Colonic mucosa (tissue), 4 donors: Measurements from ENCODE around the gene MRTFA. TPM values are rescaled to one million over a fixed set of nuclear protein-coding genes. Genes with fewer than 3 reads are reported as not detected.

Experiments used
- DNase-seq: peaks from one replicate; pipeline ENCODE4 v3.0.0-alpha.2; 2020
- H3K27ac ChIP-seq: fragments of 200-600 bp; one replicate; pipeline ENCODE4 v1.8.0; 2021
- H3K27me3 ChIP-seq: fragments of 200-600 bp; one replicate; pipeline ENCODE4 v1.8.0; 2021
- H3K36me3 ChIP-seq: fragments of 200-600 bp; one replicate; pipeline ENCODE4 v1.8.0; 2021
- H3K4me1 ChIP-seq: fragments of 200-600 bp; one replicate; pipeline ENCODE4 v1.8.0; 2021; ENCODE audit warnings: mild to moderate bottlenecking
- H3K4me3 ChIP-seq: fragments of 200-600 bp; one replicate; pipeline ENCODE4 v1.8.0; 2021
- H3K9ac ChIP-seq, 2 donors: one replicate each; pipeline ENCODE4 v1.7.0; 2013; ENCODE audit warnings: control low read depth in 2 of 2, low read depth in 2 of 2, low read length in 2 of 2
- H3K9me3 ChIP-seq: fragments of 200-600 bp; one replicate; pipeline ENCODE4 v1.8.0; 2021
- intact Hi-C: fragments of 100-400 bp; cut with DNase I; formaldehyde crosslinking; loops from one replicate; pipeline ENCODE4 v1.14.1; 2022
- total RNA-seq, 2 donors: library from RNA; stranded (reverse); fragmentation: NEBNext Ultra II Directional in 1 of 2; extraction: Animal tissue kit (Norgen Biotek cat#: 25700) in 1 of 2; gene quantifications; one replicate each; pipeline ENCODE4 v1.2.1, GENCODE V29; 2021
- TF ChIP-seq, protein P1 (sequence below): fragments of 200-600 bp; IDR thresholded peaks from one replicate; pipeline ENCODE4 v1.8.0; 2022; ENCODE audit warnings: antibody characterized with exemption, mild to moderate bottlenecking
- donor health status: healthy.
- donor health status: DM: no; HTN: no; CAD: no.
- donor health status: DM: no; HTN: no; CAD: no.

The MRTFA gene
- total RNA-seq, 2 donors from 2014 or later, result 31.9 to 35.6 TPM

DNA sequence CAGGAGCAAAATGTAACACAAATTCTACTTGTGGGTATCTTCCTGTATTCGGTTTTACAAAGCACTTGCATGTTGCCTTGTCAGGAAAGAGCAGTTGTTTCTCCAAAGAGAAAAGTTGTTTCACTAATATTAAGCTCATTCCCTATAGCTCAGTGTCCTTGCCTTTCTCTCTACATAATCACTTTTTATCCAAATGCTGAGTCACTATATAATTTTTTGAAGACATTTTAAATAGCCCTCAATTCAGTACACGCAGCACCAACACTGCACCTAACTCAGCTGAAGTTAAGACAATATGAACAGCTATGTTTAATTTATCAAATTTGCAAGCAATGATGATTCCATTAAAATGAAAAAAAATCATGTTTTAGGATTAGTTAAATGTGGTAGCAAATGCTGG lies 14.5 kb upstream of the MRTFA start:
- TF ChIP-seq, protein P1, sequence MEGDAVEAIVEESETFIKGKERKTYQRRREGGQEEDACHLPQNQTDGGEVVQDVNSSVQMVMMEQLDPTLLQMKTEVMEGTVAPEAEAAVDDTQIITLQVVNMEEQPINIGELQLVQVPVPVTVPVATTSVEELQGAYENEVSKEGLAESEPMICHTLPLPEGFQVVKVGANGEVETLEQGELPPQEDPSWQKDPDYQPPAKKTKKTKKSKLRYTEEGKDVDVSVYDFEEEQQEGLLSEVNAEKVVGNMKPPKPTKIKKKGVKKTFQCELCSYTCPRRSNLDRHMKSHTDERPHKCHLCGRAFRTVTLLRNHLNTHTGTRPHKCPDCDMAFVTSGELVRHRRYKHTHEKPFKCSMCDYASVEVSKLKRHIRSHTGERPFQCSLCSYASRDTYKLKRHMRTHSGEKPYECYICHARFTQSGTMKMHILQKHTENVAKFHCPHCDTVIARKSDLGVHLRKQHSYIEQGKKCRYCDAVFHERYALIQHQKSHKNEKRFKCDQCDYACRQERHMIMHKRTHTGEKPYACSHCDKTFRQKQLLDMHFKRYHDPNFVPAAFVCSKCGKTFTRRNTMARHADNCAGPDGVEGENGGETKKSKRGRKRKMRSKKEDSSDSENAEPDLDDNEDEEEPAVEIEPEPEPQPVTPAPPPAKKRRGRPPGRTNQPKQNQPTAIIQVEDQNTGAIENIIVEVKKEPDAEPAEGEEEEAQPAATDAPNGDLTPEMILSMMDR, result no peak
- intact Hi-C loops, result no loop called here
- peak overlapping the region in 1 of 2 donors; percentile 50 for H3K9ac ChIP-seq
- no peaks in the 10 kb centered on the region for H3K36me3 ChIP-seq
- no peak overlapping the region for H3K4me3 ChIP-seq
- H3K27me3 ChIP-seq, result no peaks in the 10 kb centered on the region
- no peaks in the 10 kb centered on the region for H3K9me3 ChIP-seq
- no peak for DNase-seq
- peak overlapping the region; percentile 89 for H3K27ac ChIP-seq
- no peaks in the 10 kb centered on the region for H3K4me1 ChIP-seq

GRCh38 chr22:40648386-40648785 lies 11.9 kb upstream of the MRTFA start:
- H3K36me3 ChIP-seq, result no peaks in the 10 kb centered on the region
- no peaks in the 10 kb centered on the region for H3K4me1 ChIP-seq
- no peak overlapping the region for H3K4me3 ChIP-seq
- no peak for DNase-seq
- no peak overlapping the region for H3K27ac ChIP-seq
- H3K9ac ChIP-seq, result no peak overlapping the region
- TF ChIP-seq, protein P1, result no peak
- no peaks in the 10 kb centered on the region for H3K9me3 ChIP-seq
- intact Hi-C loops, result loop anchor here (2.0 to 5.0 kb wide), 2 partner anchors 121 to 212 kb away; no protein-coding TSS in a partner anchor
- no peaks in the 10 kb centered on the region for H3K27me3 ChIP-seq

DNA sequence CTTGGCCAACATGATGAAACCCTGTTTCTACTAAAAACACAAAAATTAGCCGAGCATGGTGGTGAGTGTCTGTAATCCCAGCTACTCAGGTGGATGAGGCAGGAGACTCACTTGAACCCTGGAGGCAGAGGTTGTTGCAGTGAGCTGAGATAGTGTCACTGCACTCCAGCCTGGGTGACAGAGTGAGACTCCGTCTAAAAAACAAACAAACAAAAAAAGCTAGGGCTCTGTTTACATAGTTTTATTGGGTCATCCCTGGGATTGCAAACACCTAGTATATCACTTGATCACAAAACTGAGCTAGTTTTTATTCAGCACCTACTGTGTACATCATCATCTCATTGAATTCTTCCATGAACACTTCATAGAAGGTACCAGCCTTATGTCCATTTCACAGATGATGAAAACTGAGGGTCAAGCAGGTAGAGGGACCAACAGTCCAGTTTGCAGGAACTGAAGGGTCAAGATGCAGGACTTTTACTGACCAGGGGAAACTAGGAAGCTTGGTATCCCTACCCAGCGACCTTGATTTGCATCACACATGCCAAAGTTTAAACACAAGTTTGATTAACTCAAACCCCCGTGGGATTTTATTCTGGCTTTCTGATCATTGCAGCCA lies 9.2 kb upstream of the MRTFA start:
- intact Hi-C loops, result loop anchor here (5.0 kb wide), 1 partner anchor 118 kb away; no protein-coding TSS in a partner anchor
- Histone ChIP-seq H3K9me3 (no peaks in the 10 kb centered on the region), H3K4me3 (no peak overlapping the region), H3K36me3 (no peaks in the 10 kb centered on the region), H3K4me1 (no peaks in the 10 kb centered on the region), H3K27ac (peak overlapping the region; percentile 34), H3K27me3 (no peaks in the 10 kb centered on the region), H3K9ac (peak overlapping the region in 1 of 2 donors; percentile 1)
- TF ChIP-seq, protein P1, result no peak
- DNase-seq, result no peak

DNA sequence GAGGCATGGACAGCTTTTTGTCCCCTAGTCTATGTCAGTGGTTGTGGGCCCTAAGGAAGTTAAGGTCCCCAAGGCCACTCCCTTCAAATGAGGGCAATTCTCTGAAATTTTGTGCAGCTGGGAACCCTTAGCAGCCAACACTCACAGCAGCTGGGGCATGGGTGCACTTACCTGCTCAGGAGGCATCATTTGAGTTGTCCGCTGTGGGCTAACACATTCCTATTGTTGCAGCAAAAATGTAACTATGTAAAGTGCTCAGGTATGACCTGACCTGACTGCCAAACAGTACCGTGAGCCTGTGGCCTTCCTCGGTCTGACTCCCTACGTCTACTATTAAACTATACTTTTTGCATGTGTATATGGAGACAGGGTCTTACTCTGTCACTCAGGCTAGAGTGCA lies 5.8 kb upstream of the MRTFA start:
- TF ChIP-seq, protein P1, result no peak
- intact Hi-C loops, result no loop called here
- no peak for DNase-seq
- Histone ChIP-seq H3K9me3 (no peaks in the 10 kb centered on the region), H3K4me1 (no peaks in the 10 kb centered on the region), H3K9ac (no peak overlapping the region), H3K4me3 (no peak overlapping the region), H3K36me3 (no peaks in the 10 kb centered on the region), H3K27me3 (no peaks in the 10 kb centered on the region), H3K27ac (no peak overlapping the region)

GRCh38 chr22:40641269-40641668 lies 4.8 kb upstream of the MRTFA start:
- intact Hi-C loops, result no loop called here
- no peak overlapping the region for H3K27ac ChIP-seq
- no peak for DNase-seq
- no peaks in the 10 kb centered on the region for H3K36me3 ChIP-seq
- no peak overlapping the region for H3K4me3 ChIP-seq
- no peaks in the 10 kb centered on the region for H3K9me3 ChIP-seq
- no peaks in the 10 kb centered on the region for H3K4me1 ChIP-seq
- H3K27me3 ChIP-seq, result no peaks in the 10 kb centered on the region
- TF ChIP-seq, protein P1, result no peak
- H3K9ac ChIP-seq, result no peak overlapping the region
